ENCODE results near the gene KRT38. TPM values are rescaled to one million over a fixed set of nuclear protein-coding genes. Genes with fewer than 3 reads are reported as not detected.

KRT38 gene
- total RNA-seq, 1 experiment from 2014 or later: not detected

DNA sequence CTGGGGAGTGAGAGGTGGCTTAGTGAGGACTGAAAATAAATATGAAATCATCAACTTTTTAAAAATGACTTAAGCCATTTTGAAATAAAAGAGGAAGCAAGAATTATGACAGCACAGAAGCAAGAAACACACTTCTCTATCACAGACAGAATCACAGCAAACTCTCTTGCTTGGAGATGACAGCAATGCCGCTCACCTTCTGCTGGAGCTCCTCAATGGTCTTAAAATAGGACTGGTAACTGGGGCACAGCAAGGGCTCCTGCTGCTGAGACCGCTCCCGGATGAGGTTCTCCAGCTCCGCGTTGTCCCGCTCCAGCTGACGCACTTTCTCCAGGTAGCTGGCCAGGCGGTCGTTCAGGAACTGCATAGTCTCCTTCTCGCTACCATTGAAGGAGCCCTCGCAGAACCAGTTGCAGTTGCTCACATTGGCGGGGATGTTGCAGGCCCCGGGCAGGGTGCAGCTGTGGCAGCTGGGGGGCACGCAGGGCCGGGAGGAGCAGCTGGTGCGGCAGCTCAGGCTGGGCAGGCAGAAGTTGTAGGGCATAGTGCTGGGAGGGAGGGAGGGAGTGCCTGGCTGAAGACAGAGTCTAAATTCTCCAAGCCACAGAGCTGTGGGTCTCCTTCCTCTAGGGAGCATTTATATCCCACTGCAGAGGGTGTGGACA is 43.7 kb downstream of the KRT38 start, which contains the start of gene KRT31:
KRT31 (minus strand) TSS at position 613 of the 665 bp plus-strand sequence; CDS start at position 544, 69 bp downstream.
- no peak within 1 kb of the TSS for H3K56ac ChIP-seq (ENCODE audit: insufficient read length, low read depth, low read length)
- no peak for DNase-seq
- WGBS (ENCODE audit: extremely low coverage, insufficient read length, low lambda C conversion rate): no CpG with 5 or more reads among the region's 16 CpGs
- no peak within 1 kb of the TSS for H3K14ac ChIP-seq (ENCODE audit: insufficient read depth, low read length)
- no peak within 1 kb of the TSS; a peak in 2 of 7 replicates for H3K27ac Mint-ChIP-seq
- peaks cover 4% of the 10 kb centered on the region for H3K27me3 Mint-ChIP-seq (ENCODE audit: low read depth)
- TF ChIP-seq, protein P1, sequence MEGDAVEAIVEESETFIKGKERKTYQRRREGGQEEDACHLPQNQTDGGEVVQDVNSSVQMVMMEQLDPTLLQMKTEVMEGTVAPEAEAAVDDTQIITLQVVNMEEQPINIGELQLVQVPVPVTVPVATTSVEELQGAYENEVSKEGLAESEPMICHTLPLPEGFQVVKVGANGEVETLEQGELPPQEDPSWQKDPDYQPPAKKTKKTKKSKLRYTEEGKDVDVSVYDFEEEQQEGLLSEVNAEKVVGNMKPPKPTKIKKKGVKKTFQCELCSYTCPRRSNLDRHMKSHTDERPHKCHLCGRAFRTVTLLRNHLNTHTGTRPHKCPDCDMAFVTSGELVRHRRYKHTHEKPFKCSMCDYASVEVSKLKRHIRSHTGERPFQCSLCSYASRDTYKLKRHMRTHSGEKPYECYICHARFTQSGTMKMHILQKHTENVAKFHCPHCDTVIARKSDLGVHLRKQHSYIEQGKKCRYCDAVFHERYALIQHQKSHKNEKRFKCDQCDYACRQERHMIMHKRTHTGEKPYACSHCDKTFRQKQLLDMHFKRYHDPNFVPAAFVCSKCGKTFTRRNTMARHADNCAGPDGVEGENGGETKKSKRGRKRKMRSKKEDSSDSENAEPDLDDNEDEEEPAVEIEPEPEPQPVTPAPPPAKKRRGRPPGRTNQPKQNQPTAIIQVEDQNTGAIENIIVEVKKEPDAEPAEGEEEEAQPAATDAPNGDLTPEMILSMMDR (conservative IDR thresholded peaks at IDR 0.05): no peak
- H3K4me1 ChIP-seq (ENCODE audit: insufficient read depth, low read length): no peaks in the 10 kb centered on the region
- no peak within 1 kb of the TSS for H3K4me3 Mint-ChIP-seq
- H2AFZ ChIP-seq (ENCODE audit: low read length): no peak within 1 kb of the TSS
- no peak within 1 kb of the TSS for H2BK20ac ChIP-seq (ENCODE audit: low read depth, low read length, poor library complexity, severe bottlenecking)
- H3K36me3 Mint-ChIP-seq (ENCODE audit: insufficient read depth in 1 of 3, low read depth in 3 of 3): no peaks in the 10 kb centered on the region
- H2BK15ac ChIP-seq (ENCODE audit: low read depth, low read length): no peak within 1 kb of the TSS
- H3K79me2 ChIP-seq (ENCODE audit: insufficient read depth, low read length): no peaks in the 10 kb centered on the region
- H3K27me3 ChIP-seq (ENCODE audit: insufficient read depth, low read length): no peaks in the 10 kb centered on the region
- H3K79me1 ChIP-seq (ENCODE audit: insufficient read depth, low read depth, low read length, poor library complexity, severe bottlenecking): no peaks in the 10 kb centered on the region
- H3K4me2 ChIP-seq (ENCODE audit: insufficient read depth, insufficient read length, low read length): no peak within 1 kb of the TSS
- no peak within 1 kb of the TSS for H2AK5ac ChIP-seq (ENCODE audit: insufficient read length, low read length)
- no peaks in the 10 kb centered on the region for H4K20me1 ChIP-seq (ENCODE audit: control insufficient read depth, insufficient read depth, insufficient read length)
- no peak within 1 kb of the TSS for H2BK12ac ChIP-seq (ENCODE audit: insufficient read length, low read depth, low read length)
- H2BK120ac ChIP-seq (ENCODE audit: low read depth, low read length, poor library complexity, severe bottlenecking): no peak within 1 kb of the TSS
- H4K5ac ChIP-seq (ENCODE audit: insufficient read length, low read depth, low read length): no peak within 1 kb of the TSS
- H3K9ac ChIP-seq (ENCODE audit: extremely low read depth, insufficient read length, low read length): no peak within 1 kb of the TSS
- H3K9me3 Mint-ChIP-seq: no peaks in the 10 kb centered on the region; a peak in 1 of 5 replicates
- no peak within 1 kb of the TSS for H3T11ph ChIP-seq (ENCODE audit: low read length)
- no peak within 1 kb of the TSS for H4K91ac ChIP-seq (ENCODE audit: insufficient read length, low read depth, low read length)
- no peak within 1 kb of the TSS for H3K18ac ChIP-seq (ENCODE audit: insufficient read length, low read depth, low read length)
- no peak within 1 kb of the TSS for H3K4ac ChIP-seq (ENCODE audit: low read depth, low read length)
- no peaks in the 10 kb centered on the region for H3K9me3 ChIP-seq (ENCODE audit: control insufficient read depth, low read depth, low read length)
- no peaks in the 10 kb centered on the region for H3K23me2 ChIP-seq (ENCODE audit: insufficient read length, low read depth, low read length, poor library complexity, severe bottlenecking)
- 0 out of 4 replicates have a peak, but pooled peaks cover 0 to 3% of the 10 kb centered on the region in 2 experiments for H3K4me1 Mint-ChIP-seq
- no peak within 1 kb of the TSS for H4K8ac ChIP-seq (replicated peaks; ENCODE audit: insufficient read length, low read depth, low read length)
- H3K23ac ChIP-seq (ENCODE audit: insufficient read length, low read depth, low read length): no peak within 1 kb of the TSS
- no peak within 1 kb of the TSS for H2BK5ac ChIP-seq (ENCODE audit: insufficient read length, low read length)
- no peak within 1 kb of the TSS for H3K27ac ChIP-seq (ENCODE audit: insufficient read length, low read depth, low read length)

All from H9 (cell line).